HepG2 (cell line): Measurements from ENCODE around the gene PIK3CG. TPM values are rescaled to one million over a fixed set of nuclear protein-coding genes. Genes with fewer than 3 reads are reported as not detected.

Experiments
- ATAC-seq: fragments of 200-7000 bp; cut with Tn5 transposase; 3 replicates; pipeline ENCODE4 v1.9.1; 2020; ENCODE audit warnings: mild to moderate bottlenecking, moderate library complexity
- BruUV-seq: library from RNA; stranded (reverse); fragments of 400-500 nt; replicated peaks from 2 replicates; lab custom pipeline; 2021; lab: Mats Ljungman, UMichigan
- CTCF ChIA-PET: fragments of 300-600 bp; formaldehyde crosslinking; extraction: SDS; loops from one replicate; lab custom pipeline; 2021; ENCODE audit warnings: low total read pairs, inconsistent platforms, low intra/inter-chr PET ratio; lab: Yijun Ruan, JAX
- POLR2A ChIA-PET: fragments of 350-600 bp; sonication (Branson Sonifier 250); formaldehyde crosslinking; loops from one replicate; lab custom pipeline; 2020; ENCODE audit warnings: antibody characterized with exemption, inconsistent platforms; lab: Yijun Ruan, JAX
- DNase-seq: peaks from one replicate; pipeline ENCODE4 v3.0.0-alpha.2; 2015; ENCODE audit warnings: low spot score
- FAIRE-seq: peaks from 3 replicates; lab custom pipeline; 2011; peaks lifted over from hg19 to GRCh38; lab: Jason Lieb, UNC
- H2AFZ ChIP-seq: one replicate; pipeline ENCODE4 v1.6.1; 2011; ENCODE audit warnings: low read length, inconsistent platforms
- H3K27ac ChIP-seq: fragments of 300-600 bp; 3 replicates; pipeline ENCODE4 v1.8.0; 2011; ENCODE audit warnings: mixed run types, mild to moderate bottlenecking, mixed read lengths, low read length, inconsistent platforms; ENCODE audit not compliant: insufficient read depth; ENCODE audit errors: extremely low read length
- H3K27me3 ChIP-seq, 2 experiments: fragments of 200-600 bp in 1 of 2; 2 replicates in 1 of 2; 3 replicates in 1 of 2; pipeline versions ENCODE4 v1.6.0 to v1.8.0; 2011; ENCODE audit warnings: low read length in 2 of 2, mild to moderate bottlenecking in 2 of 2, moderate library complexity in 2 of 2, inconsistent platforms in 1 of 2; ENCODE audit not compliant: insufficient read depth in 2 of 2, control insufficient read depth in 1 of 2
- H3K36me3 ChIP-seq, 2 experiments: fragments of 200-600 bp in 1 of 2; replicated peaks in 1 of 2; 2 replicates in 1 of 2; 3 replicates in 1 of 2; pipeline versions ENCODE4 v1.5.1 to v1.8.0; 2011; ENCODE audit warnings: low read length in 2 of 2, inconsistent platforms in 1 of 2; ENCODE audit not compliant: insufficient read depth in 2 of 2, control insufficient read depth in 1 of 2
- H3K4me1 ChIP-seq: 2 replicates; pipeline ENCODE4 v1.5.1; 2012; ENCODE audit warnings: low read length, inconsistent platforms; ENCODE audit not compliant: insufficient read depth
- H3K4me2 ChIP-seq: 2 replicates; pipeline ENCODE4 v1.6.0; 2011; ENCODE audit warnings: low read depth, low read length, inconsistent platforms
- H3K4me3 ChIP-seq, 3 experiments: fragments of 200-600 bp in 1 of 3; sonication (generic), shearing (Covaris generic) in 1 of 3; replicated peaks in 1 of 3; 2 replicates each; pipeline ENCODE4 v1.5.1; 2011 to 2016; ENCODE audit warnings: low read length in 3 of 3, inconsistent platforms in 2 of 3, low read depth in 2 of 3, mild to moderate bottlenecking in 2 of 3, control low read depth in 1 of 3, mixed read lengths in 1 of 3; ENCODE audit not compliant: insufficient read depth in 1 of 3
- H3K79me2 ChIP-seq: one replicate; pipeline ENCODE4 v1.6.1; 2011; ENCODE audit warnings: low read length, inconsistent platforms; ENCODE audit not compliant: insufficient read depth
- H3K9ac ChIP-seq: 2 replicates; pipeline ENCODE4 v1.6.0; 2011; ENCODE audit warnings: mild to moderate bottlenecking, low read depth, low read length, inconsistent platforms; ENCODE audit not compliant: insufficient read depth
- H3K9me3 ChIP-seq: 2 replicates; pipeline ENCODE4 v1.5.1; 2012; ENCODE audit warnings: mild to moderate bottlenecking, low read length
- H4K20me1 ChIP-seq: 2 replicates; pipeline ENCODE4 v1.6.0; 2011; ENCODE audit warnings: inconsistent platforms, mild to moderate bottlenecking, low read length, moderate library complexity; ENCODE audit not compliant: insufficient read depth
- JDP2 ChIP-seq: sonication (generic); formaldehyde crosslinking; IDR thresholded peaks from 2 replicates; pipeline ENCODE4 v1.8.1; 2022; ENCODE audit warnings: missing genetic modification reagents, borderline replicate concordance
- MAFK ChIP-seq, 2 experiments: IDR thresholded peaks in 1 of 2; conservative IDR thresholded peaks in 1 of 2; 2 replicates each; pipeline ENCODE4 v1.6.1; 2011; ENCODE audit warnings: improper control_type of control experiment in 2 of 2, low read length in 2 of 2
- NFE2 ChIP-seq: sonication (generic); formaldehyde crosslinking; IDR thresholded peaks from 2 replicates; pipeline ENCODE4 v1.4.0; 2020; ENCODE audit warnings: missing genetic modification reagents
- NFE2L2 ChIP-seq: fragments of 150-350 bp; IDR thresholded peaks from 2 replicates; pipeline ENCODE4 v1.6.1; 2014; ENCODE audit warnings: low read length
- NR2F2 ChIP-seq: IDR thresholded peaks from 2 replicates; pipeline ENCODE4 v1.6.1; 2012; ENCODE audit warnings: low read depth, inconsistent platforms, borderline replicate concordance
- PAWR ChIP-seq: sonication (generic); formaldehyde crosslinking; IDR thresholded peaks from 2 replicates; pipeline ENCODE4 v1.4.0; 2020; ENCODE audit warnings: missing genetic modification reagents, mild to moderate bottlenecking, borderline replicate concordance
- PRDM4 ChIP-seq: sonication (generic); formaldehyde crosslinking; IDR thresholded peaks from 2 replicates; pipeline ENCODE4 v1.9.0; 2021; ENCODE audit warnings: missing genetic modification reagents, borderline replicate concordance
- SIX4 ChIP-seq: sonication (generic); formaldehyde crosslinking; IDR thresholded peaks from 2 replicates; pipeline ENCODE4 v1.4.0; 2020; ENCODE audit warnings: missing genetic modification reagents
- SRSF9 ChIP-seq: fragments of 200-400 bp; formaldehyde crosslinking; IDR thresholded peaks from 2 replicates; pipeline ENCODE4 v1.6.1; 2018; ENCODE audit warnings: borderline replicate concordance, mild to moderate bottlenecking, low read depth, low read length; ENCODE audit not compliant: insufficient read depth, poor library complexity, severe bottlenecking
- TCF7 ChIP-seq: sonication (generic); IDR thresholded peaks from 2 replicates; pipeline ENCODE4 v1.6.1; 2016; ENCODE audit warnings: antibody characterized with exemption, low read depth
- ZNF160 ChIP-seq: sonication (generic); formaldehyde crosslinking; IDR thresholded peaks from 2 replicates; pipeline ENCODE4 v1.8.0; 2022; ENCODE audit warnings: mild to moderate bottlenecking, inconsistent platforms, missing genetic modification reagents
- ZNF292 ChIP-seq: sonication (generic); formaldehyde crosslinking; IDR thresholded peaks from 2 replicates; pipeline ENCODE4 v1.8.1; 2022; ENCODE audit warnings: mild to moderate bottlenecking, low read depth, missing genetic modification reagents, borderline replicate concordance
- ZNF318 ChIP-seq: sonication (generic); formaldehyde crosslinking; IDR thresholded peaks from 2 replicates; pipeline ENCODE4 v1.4.0; 2020; ENCODE audit warnings: mild to moderate bottlenecking, missing genetic modification reagents
- ZSCAN30 ChIP-seq: sonication (generic); formaldehyde crosslinking; IDR thresholded peaks from 2 replicates; pipeline ENCODE4 v1.5.0; 2020; ENCODE audit warnings: mild to moderate bottlenecking, missing genetic modification reagents
- WGBS: methylation state at CpG from one replicate; pipeline ENCODE4 v1.1.6; 2017; ENCODE audit warnings: low lambda C conversion rate; 5-methylcytosine and 5-hydroxymethylcytosine counted together
- in situ Hi-C: cut with HindIII; loops from 2 replicates; pipeline ENCODE4 v1.10.0; 2017; ENCODE audit warnings: low pct_unique_long_range_greater_than_20kb; ENCODE audit not compliant: extremely low pct_ligation_motif_present
- intact Hi-C: fragments of 100-400 bp; cut with micrococcal nuclease; formaldehyde crosslinking; loops from one replicate; pipeline ENCODE4 v1.10.0; 2022; ENCODE audit not compliant: unreplicated experiment
- polyA plus RNA-seq, 8 experiments: library from polyadenylated mRNA; depleted of rRNA in 3 of 8; stranded (reverse) in 7 of 8; unstranded in 1 of 8; fragments of >200 nt; fragmentation: Illumina TruSeq in 4 of 8; extraction: Trizol in 4 of 8; gene quantifications; 2 replicates each; pipeline versions ENCODE4 v1.2.1 to v1.2.3, GENCODE V29; 2011 to 2016; ENCODE audit warnings: low read depth in 4 of 8, missing spikeins in 1 of 8, mixed read lengths in 1 of 8; ENCODE audit not compliant: insufficient read depth in 1 of 8
- total RNA-seq, 5 experiments: library from RNA; depleted of rRNA; stranded (reverse); fragments of >200 nt; fragmentation: Illumina TruSeq; extraction: Trizol; gene quantifications; 2 replicates each; pipeline ENCODE4 v1.2.3, GENCODE V29; 2016; ENCODE audit warnings: low read depth in 1 of 5
- TF ChIP-seq, protein P1 (sequence below): IDR thresholded peaks from 2 replicates; pipeline ENCODE4 v1.6.1; 2016

The PIK3CG gene
- total and polyA plus RNA-seq, 2 of the 13 experiments (the other 11 are each of a cell fraction or from before 2014, with no cell fraction given): not detected

DNA sequence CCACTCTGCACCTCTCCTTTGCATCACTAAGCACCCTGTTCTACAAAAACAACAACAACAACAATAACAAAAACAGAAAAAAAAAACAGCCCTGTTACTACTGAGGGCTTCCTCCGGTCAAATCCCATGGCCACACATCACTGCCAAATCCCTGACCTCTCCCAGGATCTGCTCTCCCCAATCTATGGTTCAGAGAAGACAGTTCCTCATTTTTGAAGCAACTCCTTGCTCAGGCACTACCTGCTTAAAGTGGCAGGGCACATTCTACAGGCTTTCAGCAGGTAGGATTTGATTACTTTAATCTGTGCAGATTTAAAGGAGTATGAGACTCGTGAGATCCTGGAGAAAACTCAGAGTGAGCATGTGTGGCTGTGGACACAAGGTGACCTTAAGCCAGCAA, 46.9 kb downstream of the PIK3CG start:
- intact Hi-C loops (no loop called here), in situ Hi-C loops (no loop called here)
- no peaks in the 10 kb centered on the region for H3K27me3 ChIP-seq
- H4K20me1 ChIP-seq: no peaks in the 10 kb centered on the region
- BruUV-seq: no TSS peak
- H3K4me1 ChIP-seq: no peaks in the 10 kb centered on the region
- H3K27ac ChIP-seq: no peak overlapping the region
- H3K9me3 ChIP-seq: no peaks in the 10 kb centered on the region
- FAIRE-seq (no peak), DNase-seq (no peak), ATAC-seq (no peak)
- H3K36me3 ChIP-seq: no peaks in the 10 kb centered on the region
- no peak overlapping the region for H3K9ac ChIP-seq
- WGBS: 3% methylated on average over 2 of the region's 2 CpGs
- H3K79me2 ChIP-seq: no peaks in the 10 kb centered on the region
- ChIA-PET CTCF (no interaction called here), POLR2A (no interaction called here)
- no peak overlapping the region for H2AFZ ChIP-seq
- no peak overlapping the region for H3K4me3 ChIP-seq
- H3K4me2 ChIP-seq: no peak overlapping the region
- TF ChIP-seq NFE2L2 (no peak), ZNF292 (CRISPR knock-in tag) (no peak), ZSCAN30 (no peak), ZNF318 (CRISPR knock-in tag) (no peak), SIX4 (CRISPR knock-in tag) (no peak), TCF7 (no peak), MAFK (conservative IDR thresholded peaks at IDR 0.05 in 1 of 2, IDR thresholded peaks at IDR 0.05 in 1 of 2; ENCODE audit: low read length in 2 of 2) (no peak), PAWR (no peak), JDP2 (CRISPR knock-in tag) (no peak), ZNF160 (CRISPR knock-in tag) (no peak), SRSF9 (no peak), NR2F2 (no peak), PRDM4 (CRISPR knock-in tag) (no peak), NFE2 (CRISPR knock-in tag) (no peak)
- TF ChIP-seq, protein P1, sequence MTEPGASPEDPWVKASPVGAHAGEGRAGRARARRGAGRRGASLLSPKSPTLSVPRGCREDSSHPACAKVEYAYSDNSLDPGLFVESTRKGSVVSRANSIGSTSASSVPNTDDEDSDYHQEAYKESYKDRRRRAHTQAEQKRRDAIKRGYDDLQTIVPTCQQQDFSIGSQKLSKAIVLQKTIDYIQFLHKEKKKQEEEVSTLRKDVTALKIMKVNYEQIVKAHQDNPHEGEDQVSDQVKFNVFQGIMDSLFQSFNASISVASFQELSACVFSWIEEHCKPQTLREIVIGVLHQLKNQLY (CRISPR knock-in tag): no peak
